ENCODE results near the gene CDC42BPB. TPM values are rescaled to one million over a fixed set of nuclear protein-coding genes. Genes with fewer than 3 reads are reported as not detected.

The CDC42BPB gene
- total RNA-seq, 1 experiment from 2014 or later: 96.9 TPM

DNA sequence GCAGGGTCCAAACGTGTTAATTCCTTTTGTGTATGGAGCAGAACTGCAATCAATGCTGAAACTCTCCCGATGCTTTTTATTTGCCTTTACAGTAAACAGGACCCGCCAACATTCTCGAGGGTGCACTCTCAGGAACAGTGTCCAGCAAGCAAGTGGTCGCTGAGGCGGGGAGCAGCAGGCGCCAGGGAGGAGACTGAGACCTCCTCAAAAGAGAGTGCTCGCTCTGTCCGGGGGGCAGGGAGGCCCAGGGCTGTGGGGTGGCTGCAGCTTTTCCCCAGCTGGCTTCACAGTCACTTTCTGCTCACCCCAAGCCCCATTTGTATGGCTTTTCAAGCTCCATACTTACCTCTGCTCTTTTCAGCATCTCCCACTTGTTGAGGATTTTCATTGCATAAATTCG, 49.2 kb downstream of the CDC42BPB start:
- Mint-ChIP-seq H3K27ac (no peak overlapping the region), H3K27me3 (ENCODE audit: low read depth) (no peaks in the 10 kb centered on the region), H3K9me3 (no peaks in the 10 kb centered on the region), H3K4me3 (no peak overlapping the region), H3K4me1 (no peaks in the 10 kb centered on the region), H3K36me3 (peaks cover 45% of the 10 kb centered on the region)
- no peak for TF ChIP-seq RELA (CRISPR knock-in tag; IDR thresholded peaks at IDR 0.05; ENCODE audit: borderline replicate concordance)
- no peak for TF ChIP-seq ZNF232 (CRISPR knock-in tag; IDR thresholded peaks at IDR 0.05)
- TF ChIP-seq FOXJ3 (CRISPR knock-in tag; IDR thresholded peaks at IDR 0.05; ENCODE audit: borderline replicate concordance): no peak
- no peak for TF ChIP-seq HMGA2 (CRISPR knock-in tag; IDR thresholded peaks at IDR 0.05)
- TF ChIP-seq ZNF416 (CRISPR knock-in tag; IDR thresholded peaks at IDR 0.05): no peak
- TF ChIP-seq ETV6 (CRISPR knock-in tag; IDR thresholded peaks at IDR 0.05): no peak
- CTCF ChIA-PET: interaction anchor here (1.1 kb wide), 1 partner anchor 97 kb away, joined by 3 read pairs; no protein-coding TSS in a partner anchor
- DNase-seq (ENCODE audit: low spot score) (no peak), ATAC-seq (no peak)
- POLR2A ChIA-PET: no interaction called here

DNA sequence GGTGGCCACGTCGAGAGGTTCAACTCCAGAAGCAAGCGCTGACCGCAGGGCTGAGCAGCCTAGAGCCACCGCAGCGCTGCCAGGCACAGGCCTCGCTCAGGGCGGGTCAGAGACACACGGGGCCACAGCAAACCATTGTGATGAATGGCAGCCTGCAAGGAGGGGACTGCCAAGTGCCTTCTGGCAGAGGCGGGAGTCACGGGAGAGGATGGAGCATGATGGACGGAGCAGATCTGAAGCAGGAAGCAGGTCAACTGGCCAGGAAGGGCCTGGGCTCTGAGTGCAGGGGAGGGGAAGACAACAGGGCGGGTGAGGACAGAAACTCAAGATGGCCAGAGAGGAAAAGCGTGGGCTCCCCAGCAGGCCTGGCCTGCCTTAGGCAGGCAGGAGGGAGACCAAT, 49.8 kb downstream of the CDC42BPB start:
- Mint-ChIP-seq H3K36me3 (peaks cover 45% of the 10 kb centered on the region), H3K4me1 (no peaks in the 10 kb centered on the region), H3K9me3 (no peaks in the 10 kb centered on the region), H3K27ac (peak overlapping the region; percentile 67), H3K4me3 (no peak overlapping the region), H3K27me3 (ENCODE audit: low read depth) (no peaks in the 10 kb centered on the region)
- TF ChIP-seq, protein P1, sequence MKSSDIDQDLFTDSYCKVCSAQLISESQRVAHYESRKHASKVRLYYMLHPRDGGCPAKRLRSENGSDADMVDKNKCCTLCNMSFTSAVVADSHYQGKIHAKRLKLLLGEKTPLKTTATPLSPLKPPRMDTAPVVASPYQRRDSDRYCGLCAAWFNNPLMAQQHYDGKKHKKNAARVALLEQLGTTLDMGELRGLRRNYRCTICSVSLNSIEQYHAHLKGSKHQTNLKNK (CRISPR knock-in tag; IDR thresholded peaks at IDR 0.05): no peak
- TF ChIP-seq EMX1 (CRISPR knock-in tag; IDR thresholded peaks at IDR 0.05): no peak
- TF ChIP-seq, protein P2, sequence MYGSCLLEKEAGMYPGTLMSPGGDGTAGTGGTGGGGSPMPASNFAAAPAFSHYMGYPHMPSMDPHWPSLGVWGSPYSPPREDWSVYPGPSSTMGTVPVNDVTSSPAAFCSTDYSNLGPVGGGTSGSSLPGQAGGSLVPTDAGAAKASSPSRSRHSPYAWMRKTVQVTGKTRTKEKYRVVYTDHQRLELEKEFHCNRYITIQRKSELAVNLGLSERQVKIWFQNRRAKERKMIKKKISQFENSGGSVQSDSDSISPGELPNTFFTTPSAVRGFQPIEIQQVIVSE (CRISPR knock-in tag; IDR thresholded peaks at IDR 0.05; ENCODE audit: borderline replicate concordance): no peak
- TF ChIP-seq ELF4 (CRISPR knock-in tag; IDR thresholded peaks at IDR 0.05; ENCODE audit: low read depth): no peak
- TF ChIP-seq NR3C1 (CRISPR knock-in tag; conservative IDR thresholded peaks at IDR 0.05; ENCODE audit: low read depth): no peak
- TF ChIP-seq, protein P3, sequence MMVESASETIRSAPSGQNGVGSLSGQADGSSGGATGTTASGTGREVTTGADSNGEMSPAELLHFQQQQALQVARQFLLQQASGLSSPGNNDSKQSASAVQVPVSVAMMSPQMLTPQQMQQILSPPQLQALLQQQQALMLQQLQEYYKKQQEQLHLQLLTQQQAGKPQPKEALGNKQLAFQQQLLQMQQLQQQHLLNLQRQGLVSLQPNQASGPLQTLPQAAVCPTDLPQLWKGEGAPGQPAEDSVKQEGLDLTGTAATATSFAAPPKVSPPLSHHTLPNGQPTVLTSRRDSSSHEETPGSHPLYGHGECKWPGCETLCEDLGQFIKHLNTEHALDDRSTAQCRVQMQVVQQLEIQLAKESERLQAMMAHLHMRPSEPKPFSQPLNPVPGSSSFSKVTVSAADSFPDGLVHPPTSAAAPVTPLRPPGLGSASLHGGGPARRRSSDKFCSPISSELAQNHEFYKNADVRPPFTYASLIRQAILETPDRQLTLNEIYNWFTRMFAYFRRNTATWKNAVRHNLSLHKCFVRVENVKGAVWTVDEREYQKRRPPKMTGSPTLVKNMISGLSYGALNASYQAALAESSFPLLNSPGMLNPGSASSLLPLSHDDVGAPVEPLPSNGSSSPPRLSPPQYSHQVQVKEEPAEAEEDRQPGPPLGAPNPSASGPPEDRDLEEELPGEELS (CRISPR knock-in tag; IDR thresholded peaks at IDR 0.05): no peak
- no peak for TF ChIP-seq ZNF263 (CRISPR knock-in tag; IDR thresholded peaks at IDR 0.05; ENCODE audit: low read depth)
- TF ChIP-seq, protein P4, sequence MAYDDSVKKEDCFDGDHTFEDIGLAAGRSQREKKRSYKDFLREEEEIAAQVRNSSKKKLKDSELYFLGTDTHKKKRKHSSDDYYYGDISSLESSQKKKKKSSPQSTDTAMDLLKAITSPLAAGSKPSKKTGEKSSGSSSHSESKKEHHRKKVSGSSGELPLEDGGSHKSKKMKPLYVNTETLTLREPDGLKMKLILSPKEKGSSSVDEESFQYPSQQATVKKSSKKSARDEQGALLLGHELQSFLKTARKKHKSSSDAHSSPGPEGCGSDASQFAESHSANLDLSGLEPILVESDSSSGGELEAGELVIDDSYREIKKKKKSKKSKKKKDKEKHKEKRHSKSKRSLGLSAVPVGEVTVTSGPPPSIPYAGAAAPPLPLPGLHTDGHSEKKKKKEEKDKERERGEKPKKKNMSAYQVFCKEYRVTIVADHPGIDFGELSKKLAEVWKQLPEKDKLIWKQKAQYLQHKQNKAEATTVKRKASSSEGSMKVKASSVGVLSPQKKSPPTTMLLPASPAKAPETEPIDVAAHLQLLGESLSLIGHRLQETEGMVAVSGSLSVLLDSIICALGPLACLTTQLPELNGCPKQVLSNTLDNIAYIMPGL (CRISPR knock-in tag; IDR thresholded peaks at IDR 0.05): no peak
- TF ChIP-seq, protein P5, sequence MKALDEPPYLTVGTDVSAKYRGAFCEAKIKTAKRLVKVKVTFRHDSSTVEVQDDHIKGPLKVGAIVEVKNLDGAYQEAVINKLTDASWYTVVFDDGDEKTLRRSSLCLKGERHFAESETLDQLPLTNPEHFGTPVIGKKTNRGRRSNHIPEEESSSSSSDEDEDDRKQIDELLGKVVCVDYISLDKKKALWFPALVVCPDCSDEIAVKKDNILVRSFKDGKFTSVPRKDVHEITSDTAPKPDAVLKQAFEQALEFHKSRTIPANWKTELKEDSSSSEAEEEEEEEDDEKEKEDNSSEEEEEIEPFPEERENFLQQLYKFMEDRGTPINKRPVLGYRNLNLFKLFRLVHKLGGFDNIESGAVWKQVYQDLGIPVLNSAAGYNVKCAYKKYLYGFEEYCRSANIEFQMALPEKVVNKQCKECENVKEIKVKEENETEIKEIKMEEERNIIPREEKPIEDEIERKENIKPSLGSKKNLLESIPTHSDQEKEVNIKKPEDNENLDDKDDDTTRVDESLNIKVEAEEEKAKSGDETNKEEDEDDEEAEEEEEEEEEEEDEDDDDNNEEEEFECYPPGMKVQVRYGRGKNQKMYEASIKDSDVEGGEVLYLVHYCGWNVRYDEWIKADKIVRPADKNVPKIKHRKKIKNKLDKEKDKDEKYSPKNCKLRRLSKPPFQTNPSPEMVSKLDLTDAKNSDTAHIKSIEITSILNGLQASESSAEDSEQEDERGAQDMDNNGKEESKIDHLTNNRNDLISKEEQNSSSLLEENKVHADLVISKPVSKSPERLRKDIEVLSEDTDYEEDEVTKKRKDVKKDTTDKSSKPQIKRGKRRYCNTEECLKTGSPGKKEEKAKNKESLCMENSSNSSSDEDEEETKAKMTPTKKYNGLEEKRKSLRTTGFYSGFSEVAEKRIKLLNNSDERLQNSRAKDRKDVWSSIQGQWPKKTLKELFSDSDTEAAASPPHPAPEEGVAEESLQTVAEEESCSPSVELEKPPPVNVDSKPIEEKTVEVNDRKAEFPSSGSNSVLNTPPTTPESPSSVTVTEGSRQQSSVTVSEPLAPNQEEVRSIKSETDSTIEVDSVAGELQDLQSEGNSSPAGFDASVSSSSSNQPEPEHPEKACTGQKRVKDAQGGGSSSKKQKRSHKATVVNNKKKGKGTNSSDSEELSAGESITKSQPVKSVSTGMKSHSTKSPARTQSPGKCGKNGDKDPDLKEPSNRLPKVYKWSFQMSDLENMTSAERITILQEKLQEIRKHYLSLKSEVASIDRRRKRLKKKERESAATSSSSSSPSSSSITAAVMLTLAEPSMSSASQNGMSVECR (CRISPR knock-in tag; IDR thresholded peaks at IDR 0.05; ENCODE audit: borderline replicate concordance): no peak
- TF ChIP-seq, protein P6, sequence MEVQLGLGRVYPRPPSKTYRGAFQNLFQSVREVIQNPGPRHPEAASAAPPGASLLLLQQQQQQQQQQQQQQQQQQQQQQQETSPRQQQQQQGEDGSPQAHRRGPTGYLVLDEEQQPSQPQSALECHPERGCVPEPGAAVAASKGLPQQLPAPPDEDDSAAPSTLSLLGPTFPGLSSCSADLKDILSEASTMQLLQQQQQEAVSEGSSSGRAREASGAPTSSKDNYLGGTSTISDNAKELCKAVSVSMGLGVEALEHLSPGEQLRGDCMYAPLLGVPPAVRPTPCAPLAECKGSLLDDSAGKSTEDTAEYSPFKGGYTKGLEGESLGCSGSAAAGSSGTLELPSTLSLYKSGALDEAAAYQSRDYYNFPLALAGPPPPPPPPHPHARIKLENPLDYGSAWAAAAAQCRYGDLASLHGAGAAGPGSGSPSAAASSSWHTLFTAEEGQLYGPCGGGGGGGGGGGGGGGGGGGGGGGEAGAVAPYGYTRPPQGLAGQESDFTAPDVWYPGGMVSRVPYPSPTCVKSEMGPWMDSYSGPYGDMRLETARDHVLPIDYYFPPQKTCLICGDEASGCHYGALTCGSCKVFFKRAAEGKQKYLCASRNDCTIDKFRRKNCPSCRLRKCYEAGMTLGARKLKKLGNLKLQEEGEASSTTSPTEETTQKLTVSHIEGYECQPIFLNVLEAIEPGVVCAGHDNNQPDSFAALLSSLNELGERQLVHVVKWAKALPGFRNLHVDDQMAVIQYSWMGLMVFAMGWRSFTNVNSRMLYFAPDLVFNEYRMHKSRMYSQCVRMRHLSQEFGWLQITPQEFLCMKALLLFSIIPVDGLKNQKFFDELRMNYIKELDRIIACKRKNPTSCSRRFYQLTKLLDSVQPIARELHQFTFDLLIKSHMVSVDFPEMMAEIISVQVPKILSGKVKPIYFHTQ (CRISPR knock-in tag; IDR thresholded peaks at IDR 0.05): no peak
- TF ChIP-seq CBFB (CRISPR knock-in tag; IDR thresholded peaks at IDR 0.05; ENCODE audit: low read depth): no peak
- TF ChIP-seq, protein P7, sequence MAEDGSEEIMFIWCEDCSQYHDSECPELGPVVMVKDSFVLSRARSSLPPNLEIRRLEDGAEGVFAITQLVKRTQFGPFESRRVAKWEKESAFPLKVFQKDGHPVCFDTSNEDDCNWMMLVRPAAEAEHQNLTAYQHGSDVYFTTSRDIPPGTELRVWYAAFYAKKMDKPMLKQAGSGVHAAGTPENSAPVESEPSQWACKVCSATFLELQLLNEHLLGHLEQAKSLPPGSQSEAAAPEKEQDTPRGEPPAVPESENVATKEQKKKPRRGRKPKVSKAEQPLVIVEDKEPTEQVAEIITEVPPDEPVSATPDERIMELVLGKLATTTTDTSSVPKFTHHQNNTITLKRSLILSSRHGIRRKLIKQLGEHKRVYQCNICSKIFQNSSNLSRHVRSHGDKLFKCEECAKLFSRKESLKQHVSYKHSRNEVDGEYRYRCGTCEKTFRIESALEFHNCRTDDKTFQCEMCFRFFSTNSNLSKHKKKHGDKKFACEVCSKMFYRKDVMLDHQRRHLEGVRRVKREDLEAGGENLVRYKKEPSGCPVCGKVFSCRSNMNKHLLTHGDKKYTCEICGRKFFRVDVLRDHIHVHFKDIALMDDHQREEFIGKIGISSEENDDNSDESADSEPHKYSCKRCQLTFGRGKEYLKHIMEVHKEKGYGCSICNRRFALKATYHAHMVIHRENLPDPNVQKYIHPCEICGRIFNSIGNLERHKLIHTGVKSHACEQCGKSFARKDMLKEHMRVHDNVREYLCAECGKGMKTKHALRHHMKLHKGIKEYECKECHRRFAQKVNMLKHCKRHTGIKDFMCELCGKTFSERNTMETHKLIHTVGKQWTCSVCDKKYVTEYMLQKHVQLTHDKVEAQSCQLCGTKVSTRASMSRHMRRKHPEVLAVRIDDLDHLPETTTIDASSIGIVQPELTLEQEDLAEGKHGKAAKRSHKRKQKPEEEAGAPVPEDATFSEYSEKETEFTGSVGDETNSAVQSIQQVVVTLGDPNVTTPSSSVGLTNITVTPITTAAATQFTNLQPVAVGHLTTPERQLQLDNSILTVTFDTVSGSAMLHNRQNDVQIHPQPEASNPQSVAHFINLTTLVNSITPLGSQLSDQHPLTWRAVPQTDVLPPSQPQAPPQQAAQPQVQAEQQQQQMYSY (CRISPR knock-in tag; IDR thresholded peaks at IDR 0.05): no peak
- CTCF ChIA-PET: interaction anchor here (1.1 kb wide), 1 partner anchor 97 kb away, joined by 3 read pairs; no protein-coding TSS in a partner anchor
- POLR2A ChIA-PET: no interaction called here
- ATAC-seq (no peak), DNase-seq (ENCODE audit: low spot score) (no peak)

All from WTC11 (cell line).